ENCODE measurements around the gene MCF2L2.

MCF2L2 gene

DNA sequence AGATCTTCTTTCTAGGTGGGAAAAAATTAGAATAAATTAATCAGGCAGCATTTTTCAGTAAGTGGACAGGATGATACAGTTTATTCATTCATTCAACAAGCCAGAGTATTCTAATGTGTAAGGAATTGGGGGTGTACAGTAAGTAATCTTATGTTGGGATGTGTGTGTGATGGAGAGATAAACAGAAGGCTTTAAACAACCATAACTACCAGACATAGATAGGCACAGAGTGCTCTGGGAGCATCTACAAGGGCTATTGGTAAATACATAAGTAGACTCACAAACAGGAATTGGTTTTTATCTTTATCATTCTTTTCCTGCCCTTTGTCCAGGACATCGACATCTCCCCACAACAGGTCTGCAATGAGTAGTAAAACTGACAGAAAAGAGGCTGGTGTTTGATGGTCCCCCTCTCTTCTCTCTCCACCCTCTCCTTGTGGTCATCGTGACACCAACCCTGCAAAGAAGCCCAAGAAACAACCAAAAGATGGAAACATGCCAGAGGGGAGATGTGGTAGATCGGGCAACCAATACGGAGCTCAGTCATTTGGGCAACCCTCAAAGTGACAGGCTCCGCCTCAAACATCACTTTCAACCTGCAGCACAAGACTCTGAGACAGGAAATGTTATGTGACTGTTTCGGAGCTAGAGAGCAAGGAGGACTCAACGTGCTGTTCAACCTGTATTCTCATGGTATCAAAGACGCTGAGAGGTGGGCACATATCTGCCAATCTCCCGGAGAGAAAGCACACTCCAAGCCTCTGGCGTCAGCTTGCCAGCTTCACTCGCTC lies 204.0 kb downstream of the MCF2L2 start:
- TF ChIP-seq, protein P1, sequence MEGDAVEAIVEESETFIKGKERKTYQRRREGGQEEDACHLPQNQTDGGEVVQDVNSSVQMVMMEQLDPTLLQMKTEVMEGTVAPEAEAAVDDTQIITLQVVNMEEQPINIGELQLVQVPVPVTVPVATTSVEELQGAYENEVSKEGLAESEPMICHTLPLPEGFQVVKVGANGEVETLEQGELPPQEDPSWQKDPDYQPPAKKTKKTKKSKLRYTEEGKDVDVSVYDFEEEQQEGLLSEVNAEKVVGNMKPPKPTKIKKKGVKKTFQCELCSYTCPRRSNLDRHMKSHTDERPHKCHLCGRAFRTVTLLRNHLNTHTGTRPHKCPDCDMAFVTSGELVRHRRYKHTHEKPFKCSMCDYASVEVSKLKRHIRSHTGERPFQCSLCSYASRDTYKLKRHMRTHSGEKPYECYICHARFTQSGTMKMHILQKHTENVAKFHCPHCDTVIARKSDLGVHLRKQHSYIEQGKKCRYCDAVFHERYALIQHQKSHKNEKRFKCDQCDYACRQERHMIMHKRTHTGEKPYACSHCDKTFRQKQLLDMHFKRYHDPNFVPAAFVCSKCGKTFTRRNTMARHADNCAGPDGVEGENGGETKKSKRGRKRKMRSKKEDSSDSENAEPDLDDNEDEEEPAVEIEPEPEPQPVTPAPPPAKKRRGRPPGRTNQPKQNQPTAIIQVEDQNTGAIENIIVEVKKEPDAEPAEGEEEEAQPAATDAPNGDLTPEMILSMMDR (IDR thresholded peaks at IDR 0.05; ENCODE audit: control extremely low read depth, extremely low read depth, low read depth, missing control alignments) = no peak
- CTCF ChIA-PET = no interaction called here
- POLR2A ChIA-PET = interaction anchor here (0.6 kb wide), 1 partner anchor 1176 kb away, joined by 4 read pairs; no protein-coding TSS in a partner anchor
- DNase-seq (ENCODE audit: extremely low spot score) = no peak

DNA sequence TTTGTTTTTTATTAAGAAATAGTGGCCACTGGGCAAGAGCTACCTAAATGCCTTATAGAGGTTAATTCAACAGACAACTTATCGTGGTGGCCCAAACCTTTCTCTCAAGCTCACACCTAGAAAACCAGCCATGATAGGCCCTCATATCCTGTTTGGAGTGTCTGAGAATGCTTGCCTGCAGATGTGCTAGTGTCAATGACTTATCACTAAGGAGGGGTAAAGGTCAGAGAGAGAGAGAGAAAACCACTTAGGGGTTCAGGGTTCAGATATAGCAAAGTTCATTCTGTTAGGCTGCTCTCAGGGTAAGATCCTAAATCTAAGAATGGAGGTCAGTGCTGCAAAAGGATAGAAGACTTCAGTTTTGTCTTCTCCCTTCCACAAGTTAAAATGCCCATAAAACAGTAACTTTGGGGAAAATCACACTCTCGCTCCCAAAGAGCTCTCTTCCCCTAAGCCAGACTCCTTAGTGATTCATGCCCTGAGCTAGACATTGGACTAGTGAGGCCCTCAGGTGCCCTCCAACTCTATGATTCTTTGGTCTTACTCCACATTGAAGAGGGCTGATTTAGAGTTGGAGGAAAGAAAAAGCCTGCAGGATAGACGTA lies 205.7 kb downstream of the MCF2L2 start:
- POLR2A ChIA-PET = no interaction called here

DNA sequence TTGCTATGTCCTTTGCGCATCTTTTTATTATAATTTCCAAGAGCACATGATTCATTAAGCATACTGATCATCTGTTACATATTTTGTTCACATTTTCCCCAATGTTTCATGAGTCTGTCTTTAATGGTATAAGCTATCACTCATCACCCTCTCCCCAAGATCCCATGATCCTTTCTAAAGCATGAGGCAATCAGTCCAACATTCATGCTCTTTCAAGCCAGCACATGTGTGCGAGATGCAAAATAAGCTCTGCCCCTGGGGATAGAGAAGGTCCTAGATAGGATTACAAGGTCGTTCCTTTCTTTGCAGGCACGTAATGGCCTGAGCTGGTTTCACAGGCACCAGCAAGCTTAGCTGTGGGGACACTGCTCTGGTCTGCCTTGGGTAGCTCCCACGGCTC lies 207.6 kb downstream of the MCF2L2 start:
- TF ChIP-seq, protein P1 (IDR thresholded peaks at IDR 0.05; ENCODE audit: control extremely low read depth, extremely low read depth, low read depth, missing control alignments) = no peak
- CTCF ChIA-PET = interaction anchor here (1.5 kb wide), 1 partner anchor 162 kb away, joined by 3 read pairs; no protein-coding TSS in a partner anchor
- DNase-seq (ENCODE audit: extremely low spot score) = no peak
- POLR2A ChIA-PET = no interaction called here

More for the DNA sequence above, 205.7 kb downstream of the MCF2L2 start:
- CTCF ChIA-PET = no interaction called here
- no peak for DNase-seq (ENCODE audit: extremely low spot score)
- TF ChIP-seq, protein P1 (IDR thresholded peaks at IDR 0.05; ENCODE audit: control extremely low read depth, extremely low read depth, low read depth, missing control alignments) = no peak

GRCh38 chr3:183218826-183219225 lies 209.6 kb downstream of the MCF2L2 start:
- TF ChIP-seq, protein P1 (IDR thresholded peaks at IDR 0.05; ENCODE audit: control extremely low read depth, extremely low read depth, low read depth, missing control alignments) = no peak
- ChIA-PET CTCF (interaction anchor here (1.8 kb wide), 1 partner anchor 33 kb away, joined by 3 read pairs; no protein-coding TSS in a partner anchor), POLR2A (no interaction called here)
- no peak for DNase-seq (ENCODE audit: extremely low spot score)

GRCh38 chr3:183217548-183218332 lies 210.7 kb downstream of the MCF2L2 start:
- ChIA-PET POLR2A (no interaction called here), CTCF (interaction anchor here (0.9 to 1.8 kb wide), 4 partner anchors 22 to 150 kb away, joined by 3 to 4 read pairs (median 3); no protein-coding TSS in a partner anchor)
- no peak for DNase-seq (ENCODE audit: extremely low spot score)
- TF ChIP-seq, protein P1 (IDR thresholded peaks at IDR 0.05; ENCODE audit: control extremely low read depth, extremely low read depth, low read depth, missing control alignments) = no peak

GRCh38 chr3:183215591-183216202 lies 212.7 kb downstream of the MCF2L2 start:
- POLR2A ChIA-PET = no interaction called here
- CTCF ChIA-PET = interaction anchor here (1.0 to 1.3 kb wide), 2 partner anchors 29 to 31 kb away, joined by 3 to 4 read pairs; no protein-coding TSS in a partner anchor
- no peak for DNase-seq (ENCODE audit: extremely low spot score)
- TF ChIP-seq, protein P1 (IDR thresholded peaks at IDR 0.05; ENCODE audit: control extremely low read depth, extremely low read depth, low read depth, missing control alignments) = no peak
